Hindlimb muscle (tissue), 1 donor: ENCODE results near the gene MTHFS. TPM values are rescaled to one million over a fixed set of nuclear protein-coding genes. Genes with fewer than 3 reads are reported as not detected.
"Not testable (repeated sequence)": the region's sequence is repeated elsewhere in the genome, so short reads cannot be mapped to it uniquely, and the experiment has no call there.

ENCODE experiments used
- DNase-seq: peaks from one replicate; pipeline ENCODE4 v3.0.0-alpha.2; 2013
- polyA plus RNA-seq: library from polyadenylated mRNA; unstranded; fragments of 120-200 nt; gene quantifications from one replicate; pipeline ENCODE4 v1.2.1, GENCODE V29; 2013; ENCODE audit not compliant: insufficient read length

Gene MTHFS
- 19.3 TPM for polyA plus RNA-seq

DNA sequence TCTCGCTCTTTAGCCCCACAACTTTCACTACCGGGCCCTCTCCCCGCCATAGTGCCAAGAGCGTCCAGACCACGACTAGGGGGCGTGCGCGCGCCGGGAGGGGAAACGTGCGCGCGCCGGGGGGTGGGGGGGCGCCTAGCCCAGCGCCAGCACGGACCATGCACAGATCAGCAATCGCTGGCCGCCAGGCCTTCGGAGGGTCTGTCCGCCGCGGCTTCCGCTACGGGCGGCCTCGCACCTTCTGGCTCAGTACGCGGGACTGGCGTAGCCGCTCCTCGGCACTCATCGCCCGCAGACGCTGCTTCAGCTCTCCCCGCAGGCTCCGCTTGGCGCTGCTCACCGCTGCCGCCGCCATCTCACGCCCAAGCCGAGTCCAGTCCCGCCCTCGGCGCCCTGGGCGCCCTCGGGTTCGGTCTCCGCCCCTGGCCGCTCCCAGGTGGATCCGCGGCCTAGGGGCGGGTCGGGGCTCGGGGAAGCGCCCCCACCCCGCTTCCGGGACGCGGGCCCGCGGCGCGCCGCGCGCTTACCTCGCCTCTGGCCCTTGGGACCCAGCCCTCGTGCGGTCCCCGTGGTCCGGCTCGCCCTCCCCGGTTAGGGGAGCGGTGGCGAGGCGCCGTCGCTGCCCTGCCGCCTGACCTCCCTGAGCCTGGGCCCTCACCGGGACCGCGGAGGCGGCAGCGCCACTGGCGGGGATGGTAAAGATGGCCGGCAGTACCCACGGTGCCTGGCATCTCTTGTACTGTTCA is at the start of gene MTHFS:
Gene MTHFS (minus strand): TSS at position 381 of the 746 bp plus-strand sequence. CDS start 26 bp downstream, at position 355.
- peak; percentile 91 for DNase-seq

DNA sequence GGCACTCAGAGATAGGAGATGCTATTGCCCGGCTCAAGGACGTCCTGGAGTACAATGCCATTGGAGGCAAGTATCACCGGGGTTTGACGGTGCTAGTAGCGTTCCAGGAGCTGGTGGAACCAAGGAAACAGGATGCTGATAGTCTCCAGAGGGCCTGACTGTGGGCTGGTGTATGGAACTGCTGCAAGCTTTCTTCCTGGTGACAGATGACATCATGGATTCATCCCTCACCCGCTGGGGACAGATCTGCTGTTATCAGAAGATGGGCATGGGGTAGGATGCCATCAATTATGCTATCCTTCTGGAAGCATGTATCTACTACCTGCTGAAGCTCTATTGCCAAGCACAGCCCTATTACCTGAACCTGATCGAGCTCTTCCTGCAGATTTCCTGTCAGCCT is 47.8 kb upstream of the MTHFS start:
- DNase-seq: no peak

- DNase-seq: no peak
Measured at GRCh38 chr15:79943820-79944219, 47.0 kb upstream of the MTHFS start.

DNA sequence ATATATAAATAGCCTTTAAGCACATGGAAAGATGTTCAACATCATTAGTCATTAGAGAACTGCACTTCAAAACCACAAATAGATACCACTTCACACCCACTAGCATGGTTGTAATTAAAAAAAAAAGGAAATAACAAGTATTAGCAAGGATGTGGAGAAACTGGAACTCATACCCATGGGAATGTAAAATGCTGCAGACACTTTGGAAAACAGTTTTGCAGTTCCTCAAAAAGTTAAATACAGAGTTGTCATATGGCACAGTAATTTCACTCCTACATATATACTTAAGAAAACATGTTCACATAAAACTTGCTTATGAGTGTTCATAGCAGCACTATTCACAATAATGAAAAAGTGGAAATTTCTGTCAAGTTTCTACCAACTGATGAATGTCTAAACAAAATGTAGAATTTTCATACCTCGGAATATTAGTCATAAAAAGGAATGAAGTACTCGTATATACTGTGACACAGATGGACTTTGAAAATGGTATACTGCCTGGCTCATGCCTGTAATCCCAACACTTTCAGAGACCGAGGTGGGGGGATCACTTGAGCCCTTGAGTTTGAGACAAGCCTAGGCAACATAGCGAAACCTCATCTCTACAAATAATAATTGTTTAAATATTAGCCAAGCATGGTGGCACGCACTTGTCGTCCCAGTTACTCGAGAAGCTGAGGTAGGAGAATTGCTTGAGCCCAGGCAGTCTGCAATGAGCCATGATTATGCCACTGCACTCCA is 46.1 kb upstream of the MTHFS start:
- no peak for DNase-seq

- DNase-seq: no peak
Measured at GRCh38 chr15:79939399-79939798, 42.6 kb upstream of the MTHFS start.

DNA sequence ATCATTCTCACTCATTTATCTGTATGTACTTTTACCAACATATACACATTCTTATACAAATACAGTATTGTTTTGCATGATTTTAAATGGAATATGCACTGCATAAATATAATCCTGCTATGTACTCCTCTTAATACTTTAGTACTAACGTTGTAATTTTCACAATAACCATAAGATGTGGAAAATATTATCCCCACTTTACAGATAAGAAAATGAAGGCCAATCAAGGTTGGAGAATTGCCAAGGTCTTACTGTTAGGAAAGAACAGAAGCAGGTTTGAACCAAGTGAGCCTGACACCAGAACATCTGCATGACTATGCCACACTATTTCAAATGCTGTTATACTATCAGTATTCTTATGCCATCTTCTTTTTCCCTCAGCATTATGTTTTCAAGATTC is 41.3 kb upstream of the MTHFS start:
- no peak for DNase-seq

GRCh38 chr15:79935556-79936201 is 38.9 kb upstream of the MTHFS start:
- not testable (repeated sequence) for DNase-seq

DNA sequence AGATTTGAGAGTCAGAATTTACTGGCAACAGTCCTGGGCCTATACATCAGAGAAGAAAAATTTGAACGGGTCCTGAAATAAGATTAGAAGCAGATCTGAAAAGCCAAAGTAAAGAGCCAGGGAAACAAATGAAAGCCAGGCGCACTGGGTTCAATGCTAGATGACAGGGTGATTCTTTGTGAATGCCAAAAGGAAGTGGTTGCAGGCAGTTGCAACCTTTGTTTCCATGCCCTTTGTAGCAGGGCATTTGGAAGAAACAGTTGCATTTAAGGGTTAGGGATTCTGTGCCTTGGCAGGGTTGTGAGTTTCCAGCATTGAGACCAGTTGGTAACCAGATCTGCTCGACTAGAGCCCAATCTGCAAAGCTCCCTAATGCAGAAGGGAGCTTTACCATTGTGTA is 36.4 kb upstream of the MTHFS start:
- no peak for DNase-seq

DNA sequence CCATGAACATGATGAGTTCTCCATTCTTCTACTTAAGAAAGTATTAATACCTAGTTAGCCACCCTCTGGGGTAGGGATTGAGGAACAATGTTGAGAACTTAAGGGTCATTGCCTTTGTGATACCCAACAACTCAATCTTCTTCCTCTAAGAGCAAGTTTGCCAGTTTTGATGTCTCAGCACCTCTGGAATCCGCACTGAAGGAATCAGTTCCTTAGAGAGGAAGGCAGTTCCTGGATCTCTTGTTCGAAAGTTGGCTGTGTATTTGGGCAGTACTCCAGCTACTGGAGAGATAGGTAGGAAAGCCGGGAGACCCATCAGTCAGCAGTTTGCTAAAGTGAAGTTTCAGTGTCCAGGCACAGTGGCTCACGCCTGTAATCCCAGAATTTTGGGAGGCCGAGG is 35.6 kb upstream of the MTHFS start:
- DNase-seq: no peak

DNA sequence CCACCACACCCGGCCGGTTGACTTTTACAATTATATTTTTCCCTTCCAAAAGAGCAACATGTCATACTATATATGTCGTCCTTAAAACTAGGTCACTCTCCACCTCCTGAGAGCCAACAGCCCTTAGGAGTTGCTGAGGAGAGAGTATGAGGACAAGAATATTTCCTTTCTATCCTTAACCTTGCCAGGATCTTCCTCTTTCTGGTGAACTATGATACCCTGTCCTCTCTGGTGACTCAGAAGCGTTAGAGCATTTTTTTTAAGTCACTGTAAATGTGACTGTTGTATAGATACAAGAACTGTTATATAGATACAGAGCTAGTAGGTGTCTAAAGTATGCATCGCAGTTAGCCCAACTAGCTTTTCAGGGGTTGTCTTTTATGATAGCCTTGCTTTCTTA is 33.7 kb upstream of the MTHFS start:
- DNase-seq: no peak

GRCh38 chr15:79929412-79929811 is 32.6 kb upstream of the MTHFS start:
- no peak for DNase-seq

DNA sequence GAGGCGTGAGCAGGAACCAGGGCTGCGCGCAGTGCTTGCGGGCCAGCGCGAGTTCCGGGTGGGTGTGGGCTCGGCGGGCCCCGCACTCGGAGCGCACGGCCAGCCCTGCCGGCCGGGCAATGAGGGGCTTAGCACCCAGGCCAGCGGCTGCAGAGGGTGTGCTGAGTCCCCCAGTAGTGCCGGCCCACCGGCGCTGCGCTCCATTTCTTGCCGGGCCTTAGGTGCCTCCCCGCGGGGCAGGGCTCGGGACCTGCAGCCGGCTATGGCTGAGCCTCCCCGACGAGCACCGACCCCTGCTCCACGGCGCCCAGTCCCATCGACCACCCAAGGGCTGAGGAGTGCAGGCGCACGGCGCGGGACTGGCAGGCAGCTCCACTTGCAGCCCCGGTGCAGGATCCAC is 29.3 kb upstream of the MTHFS start:
- not testable (repeated sequence) for DNase-seq

DNA sequence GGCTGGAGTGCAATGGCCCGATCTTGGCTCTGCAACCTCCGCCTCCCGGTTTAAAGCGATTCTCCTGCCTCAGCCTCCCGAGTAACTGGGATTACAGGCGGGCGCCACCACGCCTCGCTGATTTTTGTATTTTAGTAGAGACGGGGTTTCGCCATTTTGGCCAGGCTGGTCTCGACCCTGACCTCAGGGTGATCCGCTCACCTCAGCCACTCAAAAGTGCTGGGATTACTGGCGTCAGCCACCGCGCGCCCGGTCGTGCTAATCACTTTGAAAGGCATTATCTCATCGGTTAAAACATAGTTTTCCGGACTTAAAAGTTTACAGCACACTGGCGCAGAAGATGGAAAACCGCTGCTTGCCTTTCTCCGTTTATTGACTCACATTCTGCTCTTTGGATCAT is 27.6 kb upstream of the MTHFS start:
- DNase-seq: no peak

DNA sequence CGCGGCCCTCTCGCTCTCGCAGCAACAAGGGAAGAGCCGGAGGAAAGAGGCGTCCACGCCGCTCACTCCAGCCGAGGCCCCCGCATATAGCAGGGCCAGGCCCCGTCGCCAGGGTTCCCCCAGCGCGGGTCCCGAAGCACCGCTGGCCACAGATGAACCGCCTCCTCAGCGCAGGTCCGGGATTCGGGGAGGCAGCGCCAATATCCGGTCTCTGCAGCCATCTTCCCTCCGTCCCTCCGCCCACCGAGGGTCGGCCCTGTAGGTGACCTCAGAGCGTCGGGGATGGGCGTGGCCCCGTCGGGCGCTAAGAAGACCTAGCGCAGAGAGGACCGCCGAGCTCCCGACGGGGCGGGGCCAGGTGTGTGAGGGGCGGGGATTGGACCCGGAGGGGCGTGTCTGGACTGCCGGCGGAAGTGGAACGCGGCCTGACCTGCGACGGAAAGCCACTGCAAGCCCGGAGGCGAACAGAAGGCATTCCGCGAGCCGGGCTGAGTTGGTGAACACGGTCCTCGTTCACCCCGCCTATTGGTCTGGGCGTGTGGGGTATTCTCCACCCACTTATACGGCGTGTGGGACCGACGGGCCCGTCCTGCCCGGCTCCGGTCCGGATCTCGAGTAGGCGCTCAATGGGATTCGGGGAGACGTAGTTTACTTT is 26.8 kb upstream of the MTHFS start:
- peak; percentile 94 for DNase-seq

DNA sequence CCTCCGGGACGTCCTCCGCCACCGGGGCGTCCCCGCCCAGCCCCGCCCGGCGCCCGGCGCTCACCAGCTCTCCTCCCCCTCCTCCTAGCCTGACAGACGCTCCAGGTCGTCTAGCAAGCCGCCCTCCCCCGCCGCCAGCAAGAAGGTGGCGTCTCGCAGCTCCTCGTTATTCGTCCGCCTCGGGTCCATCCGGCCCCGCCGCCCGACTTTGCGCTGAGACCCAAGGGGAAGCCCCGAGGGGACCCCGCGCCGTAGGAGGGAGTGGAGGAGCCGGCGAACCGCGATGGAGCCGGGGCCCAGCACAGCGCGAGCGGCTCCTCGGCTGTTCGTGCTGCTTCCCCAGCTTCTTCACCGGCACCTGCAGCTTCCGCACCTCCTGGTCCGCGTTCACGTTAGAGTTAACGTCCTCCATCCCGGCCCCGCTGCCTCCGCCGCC is 26.3 kb upstream of the MTHFS start:
- DNase-seq: peak; percentile 46

DNA sequence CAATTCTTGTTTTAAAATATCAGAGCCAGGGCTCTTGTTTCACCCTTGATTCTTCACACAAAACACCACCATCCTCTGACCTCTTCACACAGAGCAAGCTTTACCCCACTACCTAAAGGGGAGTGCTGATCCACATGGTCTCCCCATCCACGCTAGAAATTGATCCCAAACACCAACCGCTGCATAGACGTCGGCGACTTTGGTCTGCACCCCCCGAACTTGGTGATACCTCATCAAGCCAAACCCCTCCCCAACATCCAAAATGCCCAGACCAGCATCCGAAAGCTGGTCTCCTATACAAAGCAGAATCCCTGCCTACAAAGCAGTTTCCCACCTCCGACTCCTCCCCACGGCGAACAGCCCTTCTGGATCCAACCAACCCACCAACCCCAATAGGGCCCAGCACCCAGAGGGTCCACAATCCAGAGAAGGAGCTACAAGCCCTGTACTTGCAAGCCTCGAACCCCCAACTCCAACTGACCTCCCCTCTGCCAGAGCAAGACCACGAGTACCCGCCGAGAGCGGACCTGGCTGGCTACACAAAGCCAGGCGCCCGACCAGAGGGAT is 25.8 kb upstream of the MTHFS start:
- no peak for DNase-seq

- DNase-seq: no peak
Measured at GRCh38 chr15:79919749-79920511, 23.1 kb upstream of the MTHFS start.

- DNase-seq: no peak
Measured at GRCh38 chr15:79919090-79919748, 22.4 kb upstream of the MTHFS start.

- no peak for DNase-seq
Measured at GRCh38 chr15:79918278-79918677, 21.5 kb upstream of the MTHFS start.

DNA sequence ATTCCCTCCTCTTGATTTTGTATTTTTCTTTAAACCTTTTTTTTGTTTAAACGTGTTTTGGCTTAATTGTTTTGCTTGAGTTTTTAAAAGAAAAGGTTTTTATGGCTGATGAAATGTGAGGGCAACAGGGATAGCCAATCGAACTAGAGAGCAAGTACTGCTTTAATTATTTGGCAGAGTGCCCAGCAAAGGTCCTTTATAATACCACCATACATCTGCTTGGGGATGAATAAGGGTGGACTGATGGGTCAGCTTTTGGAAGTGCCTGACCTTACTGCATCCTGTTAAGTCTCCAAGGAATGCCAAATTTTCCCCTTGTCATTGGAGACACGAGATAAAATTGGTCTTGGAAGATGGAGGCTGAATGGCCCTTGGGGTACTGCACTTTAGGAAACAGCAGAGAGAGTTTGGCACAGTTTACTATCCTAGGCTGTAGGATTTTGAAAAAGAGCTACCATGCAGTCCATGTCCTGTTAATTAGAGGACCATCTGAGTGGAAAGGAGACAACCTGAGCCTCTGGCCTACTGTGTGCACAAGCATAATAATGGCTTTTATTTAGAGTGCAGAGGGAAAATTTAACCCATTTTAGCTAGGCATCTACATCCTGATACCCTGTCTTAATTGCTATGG is 19.8 kb upstream of the MTHFS start:
- DNase-seq: no peak
